IMR-90 (cell line): ENCODE results near the gene ARHGAP10. TPM values are rescaled to one million over a fixed set of nuclear protein-coding genes. Genes with fewer than 3 reads are reported as not detected.

ENCODE experiments used
- ATAC-seq: fragments of 200-7000 bp; cut with Tn5 transposase; 2 replicates; pipeline ENCODE4 v1.9.1; 2020; ENCODE audit warnings: low read depth, mild to moderate bottlenecking, moderate library complexity
- BruUV-seq: library from RNA; stranded (reverse); fragments of 400-500 nt; replicated peaks from 2 replicates; lab custom pipeline; 2021; lab: Mats Ljungman, UMichigan
- CTCF ChIA-PET: fragments of 300-600 bp; formaldehyde crosslinking; extraction: SDS; loops from one replicate; lab custom pipeline; 2021; ENCODE audit warnings: antibody characterized with exemption; lab: Yijun Ruan, JAX
- POLR2A ChIA-PET: fragments of 300-600 bp; sonication (Branson Sonifier 250); formaldehyde crosslinking; loops from one replicate; lab custom pipeline; 2022; ENCODE audit warnings: antibody characterized with exemption; ENCODE audit not compliant: unreplicated experiment; lab: Charles Lee
- DNase-seq: peaks from one replicate; pipeline ENCODE4 v3.0.0; 2013
- H2AFZ ChIP-seq: replicated peaks from 2 replicates; pipeline ENCODE3; 2013; ENCODE audit warnings: low read length, mild to moderate bottlenecking; ENCODE audit not compliant: poor library complexity
- H2AK5ac ChIP-seq: 2 replicates; pipeline ENCODE4 v1.6.1; 2013; ENCODE audit warnings: low read depth, low read length, inconsistent platforms
- H2AK9ac ChIP-seq: replicated peaks from 2 replicates; pipeline ENCODE3; 2013; ENCODE audit warnings: mild to moderate bottlenecking, low read depth, low read length, moderate library complexity; ENCODE audit not compliant: poor library complexity
- H2BK120ac ChIP-seq: 2 replicates; pipeline ENCODE4 v1.6.1; 2013; ENCODE audit warnings: low read depth, low read length, inconsistent platforms
- H2BK15ac ChIP-seq: 3 replicates; pipeline ENCODE4 v1.6.1; 2013; ENCODE audit warnings: low read depth, low read length, inconsistent platforms
- H2BK20ac ChIP-seq: 2 replicates; pipeline ENCODE4 v1.6.1; 2013; ENCODE audit warnings: low read depth, mild to moderate bottlenecking, inconsistent platforms, low read length, moderate library complexity
- H2BK5ac ChIP-seq: 2 replicates; pipeline ENCODE4 v1.6.1; 2013; ENCODE audit warnings: mild to moderate bottlenecking, low read depth, low read length, inconsistent platforms; ENCODE audit not compliant: poor library complexity, severe bottlenecking
- H3K14ac ChIP-seq: replicated peaks from 2 replicates; pipeline ENCODE4 v1.6.1; 2013; ENCODE audit warnings: low read depth, low read length, inconsistent platforms
- H3K18ac ChIP-seq: 2 replicates; pipeline ENCODE4 v1.6.1; 2013; ENCODE audit warnings: low read depth, low read length, control low read depth
- H3K23ac ChIP-seq: 2 replicates; pipeline ENCODE4 v1.6.1; 2013; ENCODE audit warnings: low read depth, low read length, inconsistent platforms
- H3K27ac ChIP-seq: 2 replicates; pipeline ENCODE4 v1.5.1; 2013; ENCODE audit warnings: mild to moderate bottlenecking, control low read depth, low read length; ENCODE audit not compliant: insufficient read depth
- H3K27me3 ChIP-seq: 2 replicates; pipeline ENCODE4 v1.6.1; 2013; ENCODE audit warnings: low read length; ENCODE audit not compliant: control insufficient read depth, insufficient read depth
- H3K36me3 ChIP-seq: 2 replicates; pipeline ENCODE4 v1.6.1; 2013; ENCODE audit warnings: low read length, mixed read lengths; ENCODE audit not compliant: control insufficient read depth, insufficient read depth
- H3K4ac ChIP-seq: 2 replicates; pipeline ENCODE4 v1.6.1; 2013; ENCODE audit warnings: low read depth, low read length, inconsistent platforms
- H3K4me1 ChIP-seq: 2 replicates; pipeline ENCODE4 v1.6.1; 2013; ENCODE audit warnings: low read length, mixed read lengths; ENCODE audit not compliant: control insufficient read depth, insufficient read depth
- H3K4me2 ChIP-seq: 2 replicates; pipeline ENCODE4 v1.6.1; 2013; ENCODE audit warnings: low read depth, mild to moderate bottlenecking, control low read depth, low read length, moderate library complexity
- H3K4me3 ChIP-seq: 2 replicates; pipeline ENCODE4 v1.5.1; 2013; ENCODE audit warnings: low read depth, mild to moderate bottlenecking, control low read depth, low read length, moderate library complexity; ENCODE audit not compliant: insufficient read depth
- H3K56ac ChIP-seq: 2 replicates; pipeline ENCODE4 v1.6.1; 2013; ENCODE audit warnings: low read length, inconsistent platforms; ENCODE audit not compliant: insufficient read depth; ENCODE audit errors: extremely low read depth
- H3K79me1 ChIP-seq, 2 experiments: 2 replicates each; pipeline ENCODE4 v1.6.1; 2013; ENCODE audit warnings: low read length in 2 of 2, inconsistent platforms in 1 of 2, low read depth in 1 of 2
- H3K9ac ChIP-seq: 2 replicates; pipeline ENCODE4 v1.6.1; 2013; ENCODE audit warnings: low read depth, low read length, control low read depth
- H3K9me1 ChIP-seq: 2 replicates; pipeline ENCODE4 v1.6.1; 2013; ENCODE audit warnings: low read length, inconsistent platforms; ENCODE audit not compliant: insufficient read depth
- H3K9me3 ChIP-seq: 2 replicates; pipeline ENCODE4 v1.6.1; 2013; ENCODE audit warnings: low read length; ENCODE audit not compliant: control insufficient read depth, insufficient read depth
- H4K20me1 ChIP-seq: 2 replicates; pipeline ENCODE4 v1.6.1; 2013; ENCODE audit warnings: low read length, inconsistent platforms; ENCODE audit not compliant: insufficient read depth
- H4K5ac ChIP-seq: 2 replicates; pipeline ENCODE4 v1.6.1; 2013; ENCODE audit warnings: mild to moderate bottlenecking, low read depth, low read length, control low read depth
- H4K8ac ChIP-seq, 2 experiments: 2 replicates each; pipeline ENCODE4 v1.6.1; 2013; ENCODE audit warnings: low read depth in 2 of 2, low read length in 2 of 2, control low read depth in 1 of 2, inconsistent platforms in 1 of 2
- H4K91ac ChIP-seq: 2 replicates; pipeline ENCODE4 v1.6.1; 2013; ENCODE audit warnings: low read depth, low read length, inconsistent platforms; ENCODE audit not compliant: insufficient read depth
- BHLHE40 ChIP-seq: fragments of 150-350 bp; IDR thresholded peaks from 2 replicates; pipeline ENCODE4 v1.6.1; 2016; ENCODE audit warnings: mild to moderate bottlenecking, low read depth, low read length
- ELK1 ChIP-seq: fragments of 150-350 bp; IDR thresholded peaks from 2 replicates; pipeline ENCODE4 v1.6.1; 2016; ENCODE audit warnings: low read depth, mild to moderate bottlenecking, low read length, moderate library complexity, borderline replicate concordance
- FOS ChIP-seq: fragments of 150-350 bp; IDR thresholded peaks from 2 replicates; pipeline ENCODE4 v1.6.1; 2016; ENCODE audit warnings: low read depth, low read length
- MAFK ChIP-seq: IDR thresholded peaks from 2 replicates; pipeline ENCODE4 v1.6.1; 2012; ENCODE audit warnings: low read depth, low read length, improper control_type of control experiment
- MXI1 ChIP-seq: IDR thresholded peaks from 2 replicates; pipeline ENCODE4 v1.6.1; 2012; ENCODE audit warnings: low read depth, mild to moderate bottlenecking, low read length, moderate library complexity, borderline replicate concordance
- RFX5 ChIP-seq: IDR thresholded peaks from 2 replicates; pipeline ENCODE4 v1.8.0; 2012; ENCODE audit warnings: low read depth, mild to moderate bottlenecking, low read length, moderate library complexity
- WGBS, 2 experiments: methylation state at CpG; one replicate each; pipeline versions ENCODE4 v1.1.5 to v1.1.7; 2013; ENCODE audit warnings: missing lambda C conversion rate in 2 of 2; ENCODE audit not compliant: insufficient read length in 1 of 2; ENCODE audit errors: extremely low coverage in 2 of 2; 5-methylcytosine and 5-hydroxymethylcytosine counted together
- dilution Hi-C: fragments of 300-500 bp; cut with HindIII; formaldehyde crosslinking; loops from one replicate; pipeline ENCODE4 v1.14.3; 2018; ENCODE audit warnings: low sequenced_read_pairs; ENCODE audit not compliant: unreplicated experiment
- in situ Hi-C: fragments of 300-500 bp; cut with MboI; formaldehyde crosslinking; loops from 3 replicates; pipeline ENCODE4 v1.14.3; 2019; ENCODE audit warnings: low sequenced_read_pairs, inconsistent platforms, mixed read lengths
- intact Hi-C: fragments of 100-400 bp; cut with micrococcal nuclease; formaldehyde crosslinking; loops from 2 replicates; pipeline ENCODE4 v1.10.0; 2022
- polyA plus RNA-seq, 3 experiments: library from polyadenylated mRNA; depleted of rRNA; stranded (reverse); fragments of >200 nt; gene quantifications; 2 replicates each; pipeline ENCODE4 v1.2.3, GENCODE V29; 2012; ENCODE audit warnings: low replicate concordance in 1 of 3
- total RNA-seq: library from RNA; depleted of rRNA; stranded (reverse); fragments of >200 nt; gene quantifications from 2 replicates; pipeline ENCODE4 v1.2.3, GENCODE V29; 2012

ARHGAP10 gene
- total and polyA plus RNA-seq, 2 of the 4 experiments (the other 2 are of a cell fraction): 27.1 to 29.4 TPM

DNA sequence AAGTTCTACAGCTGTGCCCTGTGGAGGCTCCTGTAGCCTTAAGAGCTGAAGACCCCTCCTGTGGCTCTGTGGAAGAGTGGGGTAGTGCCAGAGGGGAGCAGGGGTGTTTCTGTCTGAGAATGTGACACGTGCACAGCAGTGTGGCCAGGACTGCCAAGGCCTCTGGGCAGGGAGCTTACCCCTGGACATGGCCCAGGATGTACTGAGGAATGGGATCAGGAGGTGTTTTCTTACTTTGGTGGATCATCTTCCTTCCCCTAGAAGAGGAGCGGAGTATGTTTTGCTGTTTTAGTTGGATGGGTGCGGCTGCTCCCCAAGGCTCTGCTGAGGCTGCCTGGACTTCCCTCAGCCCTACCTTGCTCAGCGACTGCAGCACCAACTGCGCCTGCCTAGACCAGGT lies 342.6 kb downstream of the ARHGAP10 start:
- Histone ChIP-seq H2BK20ac (no peak overlapping the region), H4K91ac (no peak overlapping the region), H2BK5ac (no peak overlapping the region), H3K79me1 (peaks cover 4 to 9% of the 10 kb centered on the region in 2 experiments; a peak in 3 of 4 replicates), H3K36me3 (peaks cover 44% of the 10 kb centered on the region), H3K9me3 (peaks cover 15% of the 10 kb centered on the region), H3K56ac (no peak overlapping the region), H3K9me1 (no peaks in the 10 kb centered on the region), H2BK120ac (no peak overlapping the region), H3K4me1 (peaks cover 2% of the 10 kb centered on the region; the same call in 1 of the 2 replicates), H3K23ac (no peak overlapping the region), H2AK5ac (no peak overlapping the region), H2AFZ (no peak overlapping the region), H4K8ac (no peak overlapping the region), H2BK15ac (no peak overlapping the region), H4K20me1 (no peaks in the 10 kb centered on the region), H3K14ac (no peak overlapping the region), H3K4ac (no peak overlapping the region), H3K18ac (no peak overlapping the region), H3K4me2 (no peak overlapping the region), H3K27ac (no peak overlapping the region), H2AK9ac (no peak overlapping the region), H3K9ac (no peak overlapping the region), H3K4me3 (no peak overlapping the region), H3K27me3 (no peaks in the 10 kb centered on the region), H4K5ac (no peak overlapping the region)
- 100% methylated on average over 3 of the region's 5 CpGs; no CpG with 5 or more reads in 1 of the 2 experiments for whole genome bisulfite sequencing, 2 experiments
- BruUV-seq: no TSS peak
- dilution Hi-C loops: no loop called here
- in situ Hi-C loops: no loop called here
- no peak for ATAC-seq
- TF ChIP-seq BHLHE40 (no peak), ELK1 (no peak), RFX5 (no peak), MXI1 (no peak), FOS (no peak), MAFK (no peak)
- DNase-seq: no peak
- ChIA-PET POLR2A (no interaction called here), CTCF (no interaction called here)
- intact Hi-C loops: no loop called here
